Loucy (cell line): ENCODE data around the gene CACNG5.

ENCODE experiments used
- H2AFZ ChIP-seq: fragments of 200-600 bp; sonication (generic); 2 replicates; pipeline ENCODE4 v1.6.0; 2016; ENCODE audit warnings: antibody characterized with exemption, mild to moderate bottlenecking, low read length, moderate library complexity
- H3F3A ChIP-seq: fragments of 200-600 bp; 2 replicates; pipeline ENCODE4 v1.6.0; 2016; ENCODE audit warnings: antibody characterized with exemption, low read depth, mild to moderate bottlenecking
- H3K27me3 ChIP-seq: fragments of 200-600 bp; sonication (generic); 2 replicates; pipeline ENCODE4 v1.6.1; 2014; ENCODE audit warnings: low read length, mild to moderate bottlenecking; ENCODE audit not compliant: insufficient read depth, poor library complexity, severe bottlenecking
- H3K36me3 ChIP-seq: fragments of 200-600 bp; sonication (generic); 2 replicates; pipeline ENCODE4 v1.6.1; 2016; ENCODE audit warnings: low read length; ENCODE audit not compliant: insufficient read depth
- H3K4me1 ChIP-seq: fragments of 200-600 bp; sonication (generic); 2 replicates; pipeline ENCODE4 v1.5.1; 2014; ENCODE audit warnings: low read length, mild to moderate bottlenecking; ENCODE audit not compliant: insufficient read depth, poor library complexity, severe bottlenecking
- H3K4me2 ChIP-seq: fragments of 200-600 bp; sonication (generic); 2 replicates; pipeline ENCODE4 v1.6.0; 2014; ENCODE audit warnings: antibody characterized with exemption, low read length, low read depth, mild to moderate bottlenecking; ENCODE audit not compliant: poor library complexity, severe bottlenecking
- H3K4me3 ChIP-seq: fragments of 200-600 bp; sonication (generic); 2 replicates; pipeline ENCODE4 v1.5.1; 2014; ENCODE audit warnings: low read length, mild to moderate bottlenecking, mixed read lengths; ENCODE audit not compliant: poor library complexity, severe bottlenecking
- H3K79me2 ChIP-seq: fragments of 200-600 bp; sonication (generic); 2 replicates; pipeline ENCODE4 v1.6.1; 2014; ENCODE audit warnings: low read length; ENCODE audit not compliant: insufficient read depth
- H3K9ac ChIP-seq: fragments of 200-600 bp; sonication (generic); 2 replicates; pipeline ENCODE4 v1.6.0; 2014; ENCODE audit warnings: mild to moderate bottlenecking, low read depth, low read length, moderate library complexity; ENCODE audit not compliant: poor library complexity, severe bottlenecking
- H3K9me2 ChIP-seq: fragments of 200-600 bp; sonication (generic); replicated peaks from 2 replicates; pipeline ENCODE4 v1.6.1; 2016; ENCODE audit warnings: low read depth, low read length, mixed read lengths
- H3K9me3 ChIP-seq: fragments of 200-600 bp; sonication (generic); 2 replicates; pipeline ENCODE4 v1.6.1; 2014; ENCODE audit warnings: mild to moderate bottlenecking, antibody characterized with exemption, low read length, low read depth; ENCODE audit not compliant: insufficient read depth
- H4K20me1 ChIP-seq: fragments of 200-600 bp; sonication (generic); 2 replicates; pipeline ENCODE4 v1.6.0; 2014; ENCODE audit warnings: antibody characterized with exemption, low read length, mild to moderate bottlenecking; ENCODE audit not compliant: insufficient read depth, poor library complexity, severe bottlenecking
- EZH2phosphoT487 ChIP-seq: fragments of 200-600 bp; IDR thresholded peaks from 2 replicates; pipeline ENCODE4 v1.6.1; 2018; ENCODE audit warnings: antibody characterized with exemption, mild to moderate bottlenecking, moderate library complexity, borderline replicate concordance
- TF ChIP-seq, protein P1 (sequence below): fragments of 200-600 bp; sonication (generic); conservative IDR thresholded peaks from 2 replicates; pipeline ENCODE4 v1.5.1; 2014; ENCODE audit warnings: mild to moderate bottlenecking, antibody characterized with exemption, low read length

The CACNG5 gene

DNA sequence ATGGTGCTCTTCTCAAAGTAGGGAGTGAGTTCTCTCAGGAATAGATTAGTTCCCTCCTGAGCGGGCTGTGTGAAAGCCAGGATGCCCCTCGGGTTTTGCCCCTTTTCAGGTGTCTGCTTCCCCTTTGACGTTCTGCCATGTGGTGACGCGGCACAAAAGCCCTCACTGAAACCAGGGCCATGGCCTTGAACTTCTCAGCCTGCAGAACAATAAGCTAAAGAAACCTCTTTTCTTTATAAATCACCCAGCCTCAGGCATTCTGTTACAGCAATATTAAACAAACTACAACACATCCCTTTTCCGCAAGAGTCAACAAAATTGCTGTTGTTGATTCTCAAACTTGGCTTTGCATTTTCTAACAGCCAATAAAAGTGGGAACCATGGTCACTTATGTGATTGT, 15.5 kb upstream of the CACNG5 start:
- Histone ChIP-seq H3F3A (no peaks in the 10 kb centered on the region), H3K79me2 (no peaks in the 10 kb centered on the region), H3K4me3 (no peak overlapping the region), H3K9ac (no peak overlapping the region), H3K9me3 (no peaks in the 10 kb centered on the region), H4K20me1 (no peaks in the 10 kb centered on the region), H3K4me2 (no peak overlapping the region), H3K9me2 (no peaks in the 10 kb centered on the region), H2AFZ (no peak overlapping the region), H3K36me3 (no peaks in the 10 kb centered on the region), H3K4me1 (no peaks in the 10 kb centered on the region), H3K27me3 (no peaks in the 10 kb centered on the region)
- TF ChIP-seq EZH2phosphoT487, result no peak
- TF ChIP-seq, protein P1, sequence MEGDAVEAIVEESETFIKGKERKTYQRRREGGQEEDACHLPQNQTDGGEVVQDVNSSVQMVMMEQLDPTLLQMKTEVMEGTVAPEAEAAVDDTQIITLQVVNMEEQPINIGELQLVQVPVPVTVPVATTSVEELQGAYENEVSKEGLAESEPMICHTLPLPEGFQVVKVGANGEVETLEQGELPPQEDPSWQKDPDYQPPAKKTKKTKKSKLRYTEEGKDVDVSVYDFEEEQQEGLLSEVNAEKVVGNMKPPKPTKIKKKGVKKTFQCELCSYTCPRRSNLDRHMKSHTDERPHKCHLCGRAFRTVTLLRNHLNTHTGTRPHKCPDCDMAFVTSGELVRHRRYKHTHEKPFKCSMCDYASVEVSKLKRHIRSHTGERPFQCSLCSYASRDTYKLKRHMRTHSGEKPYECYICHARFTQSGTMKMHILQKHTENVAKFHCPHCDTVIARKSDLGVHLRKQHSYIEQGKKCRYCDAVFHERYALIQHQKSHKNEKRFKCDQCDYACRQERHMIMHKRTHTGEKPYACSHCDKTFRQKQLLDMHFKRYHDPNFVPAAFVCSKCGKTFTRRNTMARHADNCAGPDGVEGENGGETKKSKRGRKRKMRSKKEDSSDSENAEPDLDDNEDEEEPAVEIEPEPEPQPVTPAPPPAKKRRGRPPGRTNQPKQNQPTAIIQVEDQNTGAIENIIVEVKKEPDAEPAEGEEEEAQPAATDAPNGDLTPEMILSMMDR, result no peak

- no peak overlapping the region for H3K4me2 ChIP-seq
- H3K9ac ChIP-seq, result no peak overlapping the region
- no peak overlapping the region for H3K4me3 ChIP-seq
- H3K9me2 ChIP-seq, result no peaks in the 10 kb centered on the region
- no peaks in the 10 kb centered on the region for H3K36me3 ChIP-seq
- no peak overlapping the region for H2AFZ ChIP-seq
- H3K9me3 ChIP-seq, result no peaks in the 10 kb centered on the region
- no peaks in the 10 kb centered on the region for H3K27me3 ChIP-seq
- no peaks in the 10 kb centered on the region for H3K79me2 ChIP-seq
- no peaks in the 10 kb centered on the region for H4K20me1 ChIP-seq
- no peaks in the 10 kb centered on the region for H3K4me1 ChIP-seq
- TF ChIP-seq EZH2phosphoT487, result no peak
- TF ChIP-seq, protein P1, result no peak
- H3F3A ChIP-seq, result no peaks in the 10 kb centered on the region
Observed at GRCh38 chr17:66822009-66822408, 12.9 kb upstream of the CACNG5 start.

DNA sequence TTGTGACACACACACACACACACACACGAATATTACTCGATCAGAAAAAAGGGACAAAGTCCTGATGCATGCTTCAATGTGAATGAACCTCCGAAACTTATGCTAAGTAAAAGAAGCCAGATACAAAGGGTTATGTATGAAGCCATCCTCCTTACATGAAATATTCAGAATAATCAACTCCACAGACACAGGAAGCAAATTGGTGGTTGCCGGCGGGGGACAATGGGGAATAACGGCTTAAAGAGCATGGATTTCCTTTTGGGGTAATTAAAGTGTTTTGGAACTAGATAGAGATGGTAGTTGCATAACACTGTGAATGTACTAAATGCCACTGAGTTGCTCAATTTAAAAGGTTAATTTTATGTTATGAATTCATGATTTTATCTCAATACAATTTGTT, 8.1 kb upstream of the CACNG5 start:
- H4K20me1 ChIP-seq, result no peaks in the 10 kb centered on the region
- H3K9ac ChIP-seq, result no peak overlapping the region
- H2AFZ ChIP-seq, result no peak overlapping the region
- H3K9me3 ChIP-seq, result no peaks in the 10 kb centered on the region
- no peaks in the 10 kb centered on the region for H3F3A ChIP-seq
- TF ChIP-seq EZH2phosphoT487, result no peak
- TF ChIP-seq, protein P1, result no peak
- H3K9me2 ChIP-seq, result no peaks in the 10 kb centered on the region
- H3K4me2 ChIP-seq, result no peak overlapping the region
- no peaks in the 10 kb centered on the region for H3K79me2 ChIP-seq
- no peak overlapping the region for H3K4me3 ChIP-seq
- no peaks in the 10 kb centered on the region for H3K27me3 ChIP-seq
- H3K4me1 ChIP-seq, result no peaks in the 10 kb centered on the region
- H3K36me3 ChIP-seq, result no peaks in the 10 kb centered on the region
